GM19023 (cell line): ENCODE data around the gene SEC61G.

ENCODE experiments used
- ATAC-seq: cut with Tn5 transposase; IDR thresholded peaks from one replicate; pipeline ENCODE4 v1.9.1; 2021; ENCODE audit warnings: mild to moderate bottlenecking, moderate library complexity; ENCODE audit not compliant: unreplicated experiment

SEC61G gene

GRCh38 chr7:54769203-54769602, 10.2 kb upstream of the SEC61G start:
- no peak for ATAC-seq

GRCh38 chr7:54764861-54765260, 5.8 kb upstream of the SEC61G start:
- no peak for ATAC-seq

GRCh38 chr7:54757711-54758110, 1.3 kb downstream of the SEC61G start:
- no peak for ATAC-seq

DNA sequence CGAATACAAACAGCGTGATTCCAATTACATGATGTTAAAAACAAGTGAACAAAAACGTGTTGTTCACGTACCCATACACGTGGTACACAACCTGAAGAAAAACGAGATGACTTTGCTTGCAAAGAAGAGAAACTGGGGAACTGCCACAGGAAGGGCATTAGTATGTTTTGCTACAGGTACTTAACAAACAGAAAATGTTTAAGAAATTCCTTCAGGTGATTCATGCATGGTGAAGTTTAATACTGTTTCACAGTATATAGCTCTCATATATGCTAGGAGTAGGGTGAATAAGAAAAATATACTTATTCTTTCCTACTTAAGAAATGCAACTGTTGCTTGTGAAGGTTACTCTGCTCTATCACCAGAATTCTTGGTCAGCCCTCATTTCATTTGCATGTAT, 9.8 kb downstream of the SEC61G start:
- ATAC-seq, result no peak

DNA sequence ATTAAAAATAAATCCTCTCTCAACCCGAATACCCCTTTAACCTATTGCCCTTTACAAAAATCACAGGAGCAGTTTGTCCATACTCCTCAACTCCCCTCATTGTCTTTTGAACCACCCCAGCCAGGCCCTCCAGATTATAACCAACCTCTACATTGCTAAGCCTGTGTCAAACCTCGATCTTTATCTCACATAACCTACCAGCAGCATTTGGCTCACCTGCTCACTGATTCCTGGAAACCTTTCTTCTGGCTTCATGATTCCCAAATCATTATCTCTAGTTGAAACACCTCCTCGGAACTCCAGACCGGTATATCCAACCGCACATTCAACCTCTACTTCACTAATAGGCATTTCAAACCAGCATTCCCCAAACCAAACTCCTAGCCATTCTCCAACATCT, 11.8 kb downstream of the SEC61G start:
- no peak for ATAC-seq

DNA sequence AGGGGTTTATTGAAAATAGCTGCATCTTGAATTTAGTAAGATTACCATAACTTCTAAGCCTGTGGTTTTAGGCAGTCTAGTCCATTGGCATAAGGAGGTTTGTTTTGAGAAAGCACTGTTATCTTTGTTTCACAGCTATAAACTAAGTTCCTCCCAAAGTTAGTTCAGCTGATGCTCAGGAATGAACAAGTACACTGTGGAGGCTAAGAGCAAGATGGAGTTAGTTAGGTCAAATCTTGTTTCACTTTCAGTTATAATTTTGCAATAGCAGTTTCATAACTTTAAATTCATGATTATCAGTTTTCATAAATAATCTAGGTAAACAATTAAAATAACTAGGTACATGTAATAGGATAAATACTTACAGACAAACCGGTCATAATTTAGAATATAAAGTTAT, 15.4 kb downstream of the SEC61G start:
- no peak for ATAC-seq

- ATAC-seq, result no peak
Measured at GRCh38 chr7:54738737-54739136, 20.3 kb downstream of the SEC61G start.

GRCh38 chr7:54729107-54729506, 29.9 kb downstream of the SEC61G start:
- no peak for ATAC-seq

- no peak for ATAC-seq
Measured at GRCh38 chr7:54728411-54728810, 30.6 kb downstream of the SEC61G start.

DNA sequence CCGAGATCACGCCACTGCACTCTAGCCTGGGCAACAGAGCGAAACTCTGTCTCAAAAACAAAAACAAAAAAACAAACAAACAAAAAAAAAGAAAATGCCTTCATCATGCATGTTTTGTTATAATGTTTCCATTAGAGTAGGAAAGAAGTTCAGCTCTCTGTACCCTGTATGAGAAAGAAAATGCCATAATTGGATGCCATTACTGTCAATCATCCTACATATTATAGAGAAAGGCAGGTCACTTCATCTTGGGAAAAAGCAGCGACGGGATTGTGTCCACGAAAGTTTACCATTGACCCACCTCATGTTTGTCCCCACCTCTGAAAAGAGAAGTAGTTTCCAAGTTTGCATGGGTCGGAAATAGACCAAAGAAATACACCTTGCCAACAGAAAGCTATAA, 33.8 kb downstream of the SEC61G start:
- no peak for ATAC-seq

- no peak for ATAC-seq
Measured at GRCh38 chr7:54722502-54722901, 36.5 kb downstream of the SEC61G start.

DNA sequence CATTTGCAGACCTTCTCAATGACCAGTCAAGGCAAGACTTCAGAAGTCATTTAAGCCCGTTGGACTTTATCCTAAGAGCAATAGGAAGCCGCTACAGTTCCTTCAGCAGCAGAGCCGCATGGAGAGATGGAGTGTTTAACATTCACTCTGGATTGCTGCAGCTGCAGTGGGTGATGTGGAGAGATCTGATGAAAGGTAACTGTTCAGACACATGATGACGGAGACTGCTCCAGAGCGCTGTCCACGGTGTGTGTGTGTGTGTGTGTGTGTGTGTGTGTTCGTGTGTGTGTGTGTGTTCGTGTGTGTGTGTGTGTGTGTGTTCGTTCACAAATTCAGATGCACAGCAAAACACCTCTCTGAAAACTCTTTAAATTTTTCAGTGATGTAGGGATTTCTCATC, 37.0 kb downstream of the SEC61G start:
- ATAC-seq, result no peak

- no peak for ATAC-seq
Measured at GRCh38 chr7:54719974-54720373, 39.0 kb downstream of the SEC61G start.

GRCh38 chr7:54719425-54719824, 39.6 kb downstream of the SEC61G start:
- no peak for ATAC-seq

DNA sequence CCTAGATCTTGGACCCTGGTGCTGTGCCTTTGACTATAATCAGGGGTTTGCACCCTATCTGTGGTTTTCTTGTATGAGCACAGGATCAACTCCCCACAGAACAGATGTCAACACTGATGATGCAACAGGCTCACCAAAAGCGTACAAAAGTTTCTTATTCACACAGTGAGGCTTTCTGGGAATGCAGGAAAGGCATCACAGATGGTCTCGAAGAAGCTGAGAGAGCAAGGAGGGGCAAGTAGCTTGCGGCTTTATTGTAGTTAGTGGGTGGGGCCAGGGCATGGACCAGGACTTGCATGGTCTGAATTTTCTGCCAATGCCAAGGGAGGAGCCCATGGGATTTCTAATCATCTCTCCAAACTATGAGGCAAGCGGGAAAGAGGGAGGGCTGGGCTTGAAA, 46.2 kb downstream of the SEC61G start:
- ATAC-seq, result no peak

GRCh38 chr7:54711900-54712595, 47.0 kb downstream of the SEC61G start:
- no peak for ATAC-seq

GRCh38 chr7:54709283-54709682, 49.7 kb downstream of the SEC61G start:
- no peak for ATAC-seq

DNA sequence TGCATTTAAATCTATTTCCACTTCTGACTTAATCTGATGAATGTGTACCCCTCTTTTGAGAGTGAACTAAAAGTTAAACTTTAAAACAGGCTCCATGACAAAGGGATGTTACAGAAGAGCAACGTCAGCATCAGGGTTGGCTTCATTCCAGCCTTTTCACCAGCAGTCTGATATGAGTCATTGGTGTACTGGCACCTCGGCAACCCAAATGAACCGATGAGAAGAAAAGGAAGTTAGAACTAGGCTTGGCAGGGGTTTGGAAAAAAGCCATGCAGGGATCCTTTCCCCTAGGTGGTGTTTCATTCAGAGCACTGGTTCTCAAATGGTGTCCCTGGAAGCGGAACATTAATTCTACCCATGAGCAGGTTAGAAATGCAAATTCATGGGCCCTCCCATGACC, 53.6 kb downstream of the SEC61G start:
- ATAC-seq, result no peak

DNA sequence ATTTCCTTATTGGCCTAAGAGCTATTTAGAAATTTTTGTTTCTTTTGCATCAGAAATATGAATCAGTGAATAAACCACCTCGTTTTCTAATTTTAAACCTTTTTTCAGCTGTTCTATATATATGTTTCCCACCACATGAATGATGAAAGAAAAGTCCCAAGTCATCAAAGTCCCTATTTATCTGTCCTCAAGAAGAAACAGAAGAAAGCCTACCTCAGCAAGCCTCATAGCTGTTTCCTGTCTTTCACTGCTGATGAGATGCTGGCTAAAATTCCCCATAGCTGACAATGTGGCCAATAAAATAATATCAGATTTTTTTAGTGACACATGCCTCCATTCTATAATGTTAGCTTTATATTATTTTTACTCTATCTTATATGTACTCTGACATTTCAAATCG, 54.2 kb downstream of the SEC61G start:
- no peak for ATAC-seq
